ENCODE measurements around the gene COA6.

Gene COA6, protein sequence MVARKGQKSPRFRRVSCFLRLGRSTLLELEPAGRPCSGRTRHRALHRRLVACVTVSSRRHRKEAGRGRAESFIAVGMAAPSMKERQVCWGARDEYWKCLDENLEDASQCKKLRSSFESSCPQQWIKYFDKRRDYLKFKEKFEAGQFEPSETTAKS

DNA sequence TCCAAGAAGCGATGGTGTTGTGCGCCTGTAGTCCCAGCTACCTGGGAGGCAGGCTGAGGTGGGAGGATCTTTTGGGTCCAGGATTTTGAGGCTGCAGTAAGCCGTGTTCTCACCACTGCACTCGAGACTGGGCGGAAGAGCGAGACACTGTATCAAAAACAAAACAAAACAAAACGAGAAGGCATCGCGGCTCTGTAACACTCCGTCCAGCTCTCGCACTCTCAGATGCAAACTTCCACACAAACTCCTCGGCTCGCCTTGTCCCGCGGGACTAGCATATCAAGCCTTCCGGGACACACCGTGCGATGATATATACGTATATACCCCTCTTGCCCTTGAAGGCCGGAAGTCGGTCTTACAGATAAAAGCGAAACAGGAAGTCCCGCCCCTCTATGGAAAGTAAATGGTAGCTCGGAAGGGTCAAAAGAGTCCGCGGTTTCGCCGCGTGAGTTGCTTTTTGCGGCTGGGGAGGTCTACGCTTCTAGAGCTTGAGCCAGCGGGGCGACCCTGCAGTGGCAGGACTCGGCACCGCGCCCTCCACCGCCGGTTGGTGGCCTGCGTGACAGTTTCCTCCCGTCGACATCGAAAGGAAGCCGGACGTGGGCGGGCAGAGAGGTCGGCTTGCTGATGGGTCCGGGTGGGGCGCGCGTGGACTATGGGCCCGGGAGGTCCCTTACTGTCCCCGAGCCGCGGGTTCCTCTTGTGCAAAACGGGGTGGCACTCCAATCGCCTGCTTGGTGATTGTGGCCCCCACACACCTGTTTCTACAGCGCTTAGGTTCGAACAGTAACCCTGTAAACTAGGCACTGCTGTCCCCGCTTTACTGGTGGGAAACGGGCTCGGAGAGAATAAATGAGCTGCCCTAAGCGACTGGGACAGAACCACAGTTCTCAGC is at the start of gene COA6:
Gene COA6 (plus strand): TSS at position 393 of the 895 bp plus-strand sequence. CDS start 11 bp downstream, at position 404.
- H4K20me1 ChIP-seq (ENCODE audit: low read depth, low read length) = no peaks in the 10 kb centered on the region
- H3K4me2 ChIP-seq (ENCODE audit: low read depth, low read length, poor library complexity, severe bottlenecking) = peak within 1 kb of the TSS; percentile 91
- no peaks in the 10 kb centered on the region for H3K36me3 ChIP-seq (ENCODE audit: low read length)
- H3K4me3 ChIP-seq (ENCODE audit: insufficient read depth, low read length, poor library complexity, severe bottlenecking) = peak within 1 kb of the TSS; percentile 77
- no peaks in the 10 kb centered on the region for H3K27me3 ChIP-seq (ENCODE audit: low read length)
- peaks cover 35% of the 10 kb centered on the region; the same call in 1 of the 2 replicates for H3K79me2 ChIP-seq (ENCODE audit: insufficient read depth, low read length)
- no peaks in the 10 kb centered on the region for H3K9me2 ChIP-seq (replicated peaks; ENCODE audit: insufficient read depth, low read length)
- peak within 1 kb of the TSS; percentile 87 for H3K27ac ChIP-seq (ENCODE audit: low read depth, low read length)
- no peaks in the 10 kb centered on the region for H3K9me3 ChIP-seq (ENCODE audit: insufficient read depth, low read length)
- TF ChIP-seq EZH2phosphoT487 (conservative IDR thresholded peaks at IDR 0.05; ENCODE audit: low read length) = no peak
- TF ChIP-seq, protein P1, sequence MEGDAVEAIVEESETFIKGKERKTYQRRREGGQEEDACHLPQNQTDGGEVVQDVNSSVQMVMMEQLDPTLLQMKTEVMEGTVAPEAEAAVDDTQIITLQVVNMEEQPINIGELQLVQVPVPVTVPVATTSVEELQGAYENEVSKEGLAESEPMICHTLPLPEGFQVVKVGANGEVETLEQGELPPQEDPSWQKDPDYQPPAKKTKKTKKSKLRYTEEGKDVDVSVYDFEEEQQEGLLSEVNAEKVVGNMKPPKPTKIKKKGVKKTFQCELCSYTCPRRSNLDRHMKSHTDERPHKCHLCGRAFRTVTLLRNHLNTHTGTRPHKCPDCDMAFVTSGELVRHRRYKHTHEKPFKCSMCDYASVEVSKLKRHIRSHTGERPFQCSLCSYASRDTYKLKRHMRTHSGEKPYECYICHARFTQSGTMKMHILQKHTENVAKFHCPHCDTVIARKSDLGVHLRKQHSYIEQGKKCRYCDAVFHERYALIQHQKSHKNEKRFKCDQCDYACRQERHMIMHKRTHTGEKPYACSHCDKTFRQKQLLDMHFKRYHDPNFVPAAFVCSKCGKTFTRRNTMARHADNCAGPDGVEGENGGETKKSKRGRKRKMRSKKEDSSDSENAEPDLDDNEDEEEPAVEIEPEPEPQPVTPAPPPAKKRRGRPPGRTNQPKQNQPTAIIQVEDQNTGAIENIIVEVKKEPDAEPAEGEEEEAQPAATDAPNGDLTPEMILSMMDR (IDR thresholded peaks at IDR 0.05; ENCODE audit: insufficient read depth, low read length, poor library complexity, severe bottlenecking) = no peak
- peak within 1 kb of the TSS; percentile 77 for H3K9ac ChIP-seq (ENCODE audit: low read length)
- peaks cover 28% of the 10 kb centered on the region; the same call in 1 of the 2 replicates for H3F3A ChIP-seq (ENCODE audit: insufficient read depth)
- peak within 1 kb of the TSS; percentile 78 for H2AFZ ChIP-seq (ENCODE audit: low read depth, low read length, severe bottlenecking)

DNA sequence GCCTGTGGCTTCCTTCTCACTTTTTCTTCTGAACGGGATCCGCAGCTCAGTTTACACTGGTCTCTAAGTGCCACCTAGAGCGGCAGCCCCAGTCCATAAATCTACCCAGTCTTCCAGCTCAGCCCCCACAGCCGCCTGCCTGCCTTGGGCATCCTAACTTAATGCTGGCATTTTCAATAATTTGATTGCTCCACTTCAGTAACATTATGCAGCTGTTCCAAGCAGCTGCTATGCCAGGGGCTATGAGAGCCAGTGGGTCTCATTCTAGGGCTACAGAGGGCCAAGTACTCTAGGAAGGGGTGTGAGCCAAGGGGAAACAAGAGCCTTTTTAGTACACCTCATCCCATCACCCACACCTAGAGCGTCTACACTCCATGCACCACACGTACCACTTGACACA is 48.4 kb upstream of the COA6 start:
- Histone ChIP-seq H3K9me3 (ENCODE audit: insufficient read depth, low read length) (no peaks in the 10 kb centered on the region), H3K9me2 (replicated peaks; ENCODE audit: insufficient read depth, low read length) (no peaks in the 10 kb centered on the region), H3K27me3 (ENCODE audit: low read length) (no peaks in the 10 kb centered on the region), H3K27ac (ENCODE audit: low read depth, low read length) (no peak overlapping the region), H3F3A (ENCODE audit: insufficient read depth) (no peaks in the 10 kb centered on the region), H3K4me3 (ENCODE audit: insufficient read depth, low read length, poor library complexity, severe bottlenecking) (no peak overlapping the region), H3K4me2 (ENCODE audit: low read depth, low read length, poor library complexity, severe bottlenecking) (no peak overlapping the region), H3K36me3 (ENCODE audit: low read length) (no peaks in the 10 kb centered on the region), H2AFZ (ENCODE audit: low read depth, low read length, severe bottlenecking) (no peak overlapping the region), H4K20me1 (ENCODE audit: low read depth, low read length) (no peaks in the 10 kb centered on the region), H3K9ac (ENCODE audit: low read length) (no peak overlapping the region), H3K79me2 (ENCODE audit: insufficient read depth, low read length) (no peaks in the 10 kb centered on the region)
- TF ChIP-seq, protein P1 (IDR thresholded peaks at IDR 0.05; ENCODE audit: insufficient read depth, low read length, poor library complexity, severe bottlenecking) = no peak
- no peak for TF ChIP-seq EZH2phosphoT487 (conservative IDR thresholded peaks at IDR 0.05; ENCODE audit: low read length)

DNA sequence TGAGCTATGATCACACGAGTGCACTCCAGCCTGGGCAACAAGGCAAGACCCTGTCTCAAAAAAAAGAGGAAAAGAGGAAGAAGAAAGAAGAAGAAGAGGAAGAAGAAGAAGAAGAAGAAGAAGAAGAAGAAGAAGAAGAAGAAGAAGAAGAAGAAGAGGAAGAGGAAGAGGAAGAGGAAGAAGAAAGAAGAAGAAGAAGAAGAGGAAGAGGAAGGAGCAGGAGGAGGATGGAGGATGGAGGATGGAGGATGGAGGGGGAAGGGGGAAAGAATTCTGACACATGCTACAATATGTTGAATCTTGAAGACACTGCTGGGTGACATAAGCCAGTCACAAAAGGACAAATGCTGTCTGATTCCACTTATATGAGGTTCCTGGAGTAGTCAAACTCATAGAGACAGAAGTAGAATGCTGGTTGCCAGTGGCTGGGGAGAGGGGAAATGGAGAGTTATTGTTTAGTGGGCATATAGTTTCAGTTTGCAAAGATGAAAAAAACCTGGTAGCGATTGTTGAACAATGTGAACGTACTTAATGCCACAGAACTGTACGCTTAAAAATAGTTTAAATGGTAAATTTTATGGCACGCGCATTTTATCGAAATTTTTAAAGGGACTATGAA is 47.3 kb upstream of the COA6 start:
- H3K79me2 ChIP-seq (ENCODE audit: insufficient read depth, low read length) = no peaks in the 10 kb centered on the region
- H3K27ac ChIP-seq (ENCODE audit: low read depth, low read length) = no peak overlapping the region
- no peak overlapping the region for H3K9ac ChIP-seq (ENCODE audit: low read length)
- no peak overlapping the region for H3K4me3 ChIP-seq (ENCODE audit: insufficient read depth, low read length, poor library complexity, severe bottlenecking)
- no peaks in the 10 kb centered on the region for H3K36me3 ChIP-seq (ENCODE audit: low read length)
- H3K9me3 ChIP-seq (ENCODE audit: insufficient read depth, low read length) = no peaks in the 10 kb centered on the region
- no peak for TF ChIP-seq EZH2phosphoT487 (conservative IDR thresholded peaks at IDR 0.05; ENCODE audit: low read length)
- TF ChIP-seq, protein P1 (IDR thresholded peaks at IDR 0.05; ENCODE audit: insufficient read depth, low read length, poor library complexity, severe bottlenecking) = no peak
- no peaks in the 10 kb centered on the region for H3K9me2 ChIP-seq (replicated peaks; ENCODE audit: insufficient read depth, low read length)
- no peaks in the 10 kb centered on the region for H3K27me3 ChIP-seq (ENCODE audit: low read length)
- H3F3A ChIP-seq (ENCODE audit: insufficient read depth) = no peaks in the 10 kb centered on the region
- no peak overlapping the region for H3K4me2 ChIP-seq (ENCODE audit: low read depth, low read length, poor library complexity, severe bottlenecking)
- H2AFZ ChIP-seq (ENCODE audit: low read depth, low read length, severe bottlenecking) = no peak overlapping the region
- H4K20me1 ChIP-seq (ENCODE audit: low read depth, low read length) = no peaks in the 10 kb centered on the region

Measured in SU-DHL-6 (cell line).